Activated CD4-positive, CD25-positive, alpha-beta regulatory T cell treated with anti-CD3 and anti-CD28 coated beads, Interleukin-2, amount 50 U/mL, for 72 hours (primary cell): ENCODE results near the gene CAPN3.

Experiments
- DNase-seq: peaks from one replicate; pipeline ENCODE4 v3.0.0; 2021

CAPN3 gene

DNA sequence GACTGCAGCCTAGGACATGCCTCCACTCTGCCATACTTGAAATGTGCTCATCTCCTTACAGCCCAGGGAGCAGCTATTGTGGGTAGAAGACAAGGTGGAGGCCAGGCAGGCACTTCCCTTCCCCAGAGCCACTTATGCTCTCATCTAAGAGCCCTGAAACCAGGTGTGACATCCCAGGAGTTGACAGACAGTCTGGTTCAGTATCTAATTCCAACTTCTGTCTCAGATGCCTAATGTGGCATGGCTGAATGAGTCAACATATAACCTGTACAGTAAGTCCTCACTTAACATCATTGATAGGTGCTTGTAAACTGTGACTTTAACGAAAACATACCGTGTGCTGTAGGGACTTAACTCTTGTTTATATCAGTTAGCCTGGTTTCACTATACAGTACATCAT, 1.2 kb upstream of the CAPN3 start:
- DNase-seq = no peak

DNA sequence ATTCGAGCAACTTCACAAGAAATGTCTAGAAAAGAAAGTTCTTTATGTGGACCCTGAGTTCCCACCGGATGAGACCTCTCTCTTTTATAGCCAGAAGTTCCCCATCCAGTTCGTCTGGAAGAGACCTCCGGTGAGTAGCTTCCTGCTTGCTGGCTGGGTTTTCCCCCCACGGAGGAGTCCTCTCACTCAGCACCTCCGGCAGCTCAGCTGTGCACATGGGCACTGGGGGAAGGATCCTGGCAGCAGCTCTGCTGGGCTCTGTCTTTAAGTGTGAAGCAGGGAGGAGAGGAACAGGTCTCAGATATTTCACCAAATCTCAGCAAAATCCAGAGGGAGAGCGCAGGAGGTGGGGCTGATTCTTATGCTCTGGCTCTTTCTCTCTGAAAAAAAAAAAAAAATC, 684 bp downstream of the CAPN3 start:
- DNase-seq = no peak

DNA sequence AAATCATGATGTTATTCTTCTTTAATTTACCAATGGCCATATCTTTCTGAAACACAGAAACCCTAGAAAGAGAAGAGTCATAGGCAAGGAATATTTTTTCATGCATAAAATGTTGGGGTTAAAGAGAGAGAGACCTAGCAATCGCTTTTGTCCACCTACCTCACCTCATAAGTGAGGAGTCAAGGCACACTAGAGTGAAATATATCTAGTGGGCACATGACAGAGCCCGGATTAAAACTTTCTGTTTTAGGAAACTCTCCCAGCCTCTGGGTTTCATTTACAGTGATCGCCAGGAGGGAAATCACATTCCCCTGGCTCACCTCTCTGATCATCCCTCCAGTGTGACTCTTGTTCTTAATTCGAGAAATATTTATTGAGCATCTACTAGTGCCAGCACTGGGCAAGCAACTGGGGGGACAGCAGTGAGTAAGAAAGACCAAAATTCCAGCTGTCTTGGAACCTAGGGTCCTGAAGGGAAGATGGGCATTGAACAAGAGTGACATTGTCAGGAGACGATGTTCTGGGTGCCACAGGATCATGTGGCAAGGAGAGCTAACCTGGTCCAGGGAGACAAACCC, 1.3 kb downstream of the CAPN3 start:
- DNase-seq = no peak

DNA sequence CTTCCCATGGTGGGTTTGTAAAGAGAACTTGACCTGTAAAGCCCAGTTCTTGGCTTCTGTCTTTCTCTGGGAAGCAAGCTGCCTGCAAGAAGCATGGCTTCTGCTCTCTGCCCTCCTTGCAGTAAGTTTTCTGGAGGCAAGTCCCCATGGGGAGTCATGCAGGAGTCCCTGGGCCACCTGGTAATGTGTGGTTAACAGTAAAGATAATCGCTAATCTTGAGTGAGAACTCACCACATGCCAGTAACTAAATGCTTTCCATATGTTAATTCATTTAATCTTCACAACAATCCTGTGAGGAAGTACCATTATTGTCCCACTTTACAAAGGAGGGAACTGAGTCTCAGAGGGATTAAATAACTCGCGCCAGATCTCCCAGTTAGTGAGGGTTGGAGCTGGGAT, 4.2 kb downstream of the CAPN3 start:
- no peak for DNase-seq

DNA sequence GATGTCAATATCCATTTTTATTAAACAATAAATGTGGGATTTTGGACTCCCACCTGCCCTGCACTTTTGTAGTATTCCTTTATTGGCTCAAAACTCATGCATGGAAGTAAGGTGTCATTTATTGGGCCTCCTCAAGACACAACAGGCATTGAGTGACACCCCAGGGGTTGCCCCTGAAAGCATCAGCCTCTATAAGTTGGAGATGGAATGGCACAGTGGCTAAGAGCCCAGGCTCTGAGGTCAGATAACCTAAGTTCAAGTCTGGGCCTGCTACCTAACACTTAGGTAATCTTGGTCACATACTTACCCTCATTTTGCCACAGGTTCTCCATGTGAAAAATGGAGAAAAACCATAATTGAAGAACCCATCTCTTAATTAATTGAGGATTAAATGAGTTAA, 4.6 kb downstream of the CAPN3 start:
- DNase-seq = no peak

DNA sequence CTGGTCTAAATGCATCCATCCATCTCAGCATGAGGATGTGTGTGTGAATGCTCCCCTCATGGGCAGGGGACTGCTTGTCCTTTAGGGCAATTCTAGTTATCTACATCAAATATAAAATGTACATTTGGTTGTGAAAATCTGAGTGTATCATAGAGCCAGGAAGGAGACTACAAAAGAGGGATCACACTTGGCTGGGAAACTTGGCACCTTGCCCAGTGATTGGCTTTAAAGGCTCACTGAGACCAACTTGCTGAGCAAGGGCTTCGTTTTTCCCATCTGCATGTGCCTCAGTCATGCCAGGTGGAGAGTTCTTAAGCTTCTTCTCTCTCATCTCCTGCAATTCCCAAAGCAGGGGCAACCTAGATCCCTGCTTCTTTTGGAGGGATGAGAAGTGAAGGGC, 5.2 kb downstream of the CAPN3 start:
- no peak for DNase-seq

DNA sequence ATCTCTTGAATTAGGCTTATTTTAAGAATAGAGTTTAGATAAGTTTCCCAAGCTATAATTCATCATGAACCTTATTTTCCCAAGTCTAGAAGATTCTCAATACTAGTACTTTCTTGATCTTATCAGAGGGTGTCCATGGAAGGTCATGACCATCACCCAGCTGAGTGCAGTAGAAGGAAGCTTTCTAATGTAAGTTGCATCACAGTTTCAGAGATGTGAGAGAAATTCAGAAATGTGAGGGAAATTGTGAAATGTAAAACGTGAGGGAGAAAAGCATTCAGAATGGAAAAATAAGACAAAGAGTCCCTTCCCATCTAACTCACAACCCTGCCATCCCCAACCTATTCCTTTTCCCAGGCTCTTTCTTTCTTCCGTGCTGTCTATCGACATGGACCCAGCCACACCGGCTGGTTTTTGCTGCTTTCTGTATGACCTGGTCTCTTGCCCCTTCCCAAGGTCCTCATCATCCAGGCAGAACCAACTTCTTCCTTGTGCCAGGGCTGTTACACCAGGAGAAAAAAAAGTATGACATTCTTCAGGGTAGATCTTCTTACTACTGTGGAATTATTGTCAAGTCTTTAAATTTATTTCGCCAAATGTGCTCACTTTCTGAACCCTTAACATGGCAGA, 6.7 kb downstream of the CAPN3 start:
- no peak for DNase-seq

DNA sequence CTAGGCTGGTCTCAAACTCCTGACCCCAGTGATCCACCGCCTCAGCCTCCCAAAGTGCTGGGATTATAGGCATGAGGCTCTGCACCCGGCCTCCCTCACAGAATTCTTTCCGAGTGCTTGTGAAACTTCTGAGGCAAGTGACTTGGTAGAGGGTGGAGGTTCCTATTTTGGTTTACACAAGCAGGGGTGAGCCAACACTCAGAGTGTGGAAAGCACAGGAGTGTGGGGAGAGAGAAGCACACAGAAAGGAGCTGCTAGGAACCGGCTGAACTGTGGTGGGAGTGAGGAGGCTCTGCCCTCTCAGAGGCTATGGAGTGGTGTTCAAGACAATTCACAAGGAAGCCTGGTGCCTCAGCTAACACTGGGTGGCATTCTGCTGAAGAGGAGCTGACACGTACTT, 7.7 kb downstream of the CAPN3 start:
- no peak for DNase-seq

DNA sequence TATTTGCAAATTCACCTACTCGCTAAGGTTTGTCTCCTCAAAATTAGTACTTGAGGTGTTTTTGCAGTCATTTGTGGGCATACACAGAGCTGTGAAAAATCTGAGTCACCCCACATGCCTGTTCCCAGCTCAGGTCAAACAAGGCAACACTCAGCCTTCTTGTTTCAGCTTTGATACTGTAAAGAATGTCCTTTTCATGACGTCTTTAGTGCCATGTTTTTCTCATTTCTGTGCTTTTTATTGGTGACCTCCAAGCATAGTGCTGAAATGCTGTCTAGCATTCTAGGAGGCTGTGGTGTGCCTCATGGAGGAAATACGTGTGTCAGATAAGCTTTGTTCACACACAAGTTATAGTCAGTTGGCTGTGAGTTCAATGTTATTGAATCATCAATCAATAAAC, 8.8 kb downstream of the CAPN3 start:
- no peak for DNase-seq

DNA sequence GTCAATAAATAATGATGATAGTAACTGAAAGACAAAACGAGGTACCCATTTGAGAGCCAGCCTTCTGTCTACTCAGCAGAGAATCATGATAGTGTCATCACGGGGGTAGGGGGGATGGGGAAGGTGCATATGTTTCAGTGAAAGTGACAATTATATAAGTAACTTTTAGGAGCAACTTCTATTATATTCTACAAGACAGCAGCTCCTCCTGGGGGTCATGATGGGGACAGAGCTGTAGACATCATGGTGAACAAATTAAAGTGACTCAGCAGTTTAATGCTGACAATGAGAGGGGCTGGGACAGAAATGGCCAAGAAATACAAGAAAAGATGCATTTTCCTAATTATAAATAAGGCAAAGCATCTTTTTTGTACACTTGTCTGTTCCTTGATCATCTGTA, 11.8 kb downstream of the CAPN3 start:
- no peak for DNase-seq

DNA sequence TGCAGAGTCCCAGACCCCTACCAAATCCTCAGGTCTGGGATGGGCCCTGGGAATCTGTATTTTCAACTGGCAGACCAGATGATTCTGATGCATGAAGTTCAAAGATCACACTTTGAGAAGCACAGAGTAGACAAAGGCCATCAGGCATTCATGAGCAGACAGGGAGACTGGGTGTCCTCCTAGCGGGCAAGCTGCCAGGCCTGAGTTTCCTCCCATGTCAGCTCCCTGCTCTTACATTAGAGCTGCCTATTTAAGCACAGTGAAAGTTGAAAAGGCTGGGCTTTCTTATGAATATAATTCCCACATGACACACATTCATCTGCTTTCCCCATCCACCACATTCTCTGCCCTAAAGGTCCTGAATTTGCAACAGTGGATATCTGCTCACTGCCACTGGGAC, 14.0 kb downstream of the CAPN3 start:
- no peak for DNase-seq

DNA sequence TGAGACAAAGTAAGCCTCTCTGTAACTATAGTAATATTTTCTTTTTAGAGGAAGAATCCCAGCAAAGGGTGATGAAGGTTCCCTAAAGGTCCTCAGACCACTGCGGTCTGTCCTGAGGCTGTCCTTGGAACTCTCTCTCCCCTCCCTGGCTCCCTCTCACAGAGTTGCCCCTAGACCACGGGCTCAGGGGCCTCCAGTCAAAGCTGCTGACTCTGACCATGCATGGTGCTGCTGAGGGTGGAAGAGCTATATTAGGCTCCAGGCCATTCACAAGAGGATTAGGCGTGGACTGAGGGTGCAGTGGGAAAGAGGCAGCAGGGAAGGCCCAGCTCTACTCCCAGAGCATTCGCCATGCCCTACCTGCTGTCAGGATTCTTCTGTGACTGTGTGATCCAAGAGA, 14.6 kb downstream of the CAPN3 start:
- DNase-seq = no peak

DNA sequence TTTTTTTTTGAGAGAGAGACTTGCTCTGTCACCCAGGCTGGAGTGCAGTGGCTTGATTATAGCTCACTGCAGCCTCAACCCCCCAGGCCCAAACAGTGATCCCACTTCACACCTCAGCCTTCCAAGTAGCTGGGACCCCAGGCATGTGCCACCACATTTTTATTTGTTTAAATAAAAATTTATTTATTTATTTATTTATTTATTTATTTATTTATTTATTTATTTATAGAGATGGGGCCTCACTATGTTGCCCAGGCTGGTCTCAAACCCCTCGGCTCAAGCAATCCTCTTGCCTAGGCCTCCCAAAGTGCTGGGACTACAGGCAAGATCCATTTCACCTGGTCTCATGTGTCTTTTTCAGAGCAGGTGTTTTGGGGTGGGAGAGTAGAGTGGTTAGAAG, 15.5 kb downstream of the CAPN3 start:
- no peak for DNase-seq

DNA sequence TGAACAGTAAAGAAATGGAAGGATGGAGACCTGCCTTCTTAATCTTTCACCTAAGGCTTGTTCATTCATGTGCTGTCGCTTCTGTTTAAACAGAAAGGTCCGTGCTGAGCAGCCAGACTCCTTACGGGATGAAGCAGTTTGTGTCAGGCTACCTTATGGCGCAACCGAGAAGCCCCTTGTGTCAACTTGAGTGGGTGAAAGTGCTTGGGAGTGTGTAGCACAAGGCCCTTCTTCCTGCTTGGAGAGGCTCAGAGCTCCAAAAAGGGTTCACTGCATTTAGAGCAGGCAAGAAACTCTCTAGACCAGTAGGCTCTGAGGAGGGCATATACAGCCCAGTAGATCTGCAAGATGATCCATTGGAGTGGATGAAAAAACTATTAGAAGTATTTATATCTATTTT, 16.0 kb downstream of the CAPN3 start:
- DNase-seq = no peak

DNA sequence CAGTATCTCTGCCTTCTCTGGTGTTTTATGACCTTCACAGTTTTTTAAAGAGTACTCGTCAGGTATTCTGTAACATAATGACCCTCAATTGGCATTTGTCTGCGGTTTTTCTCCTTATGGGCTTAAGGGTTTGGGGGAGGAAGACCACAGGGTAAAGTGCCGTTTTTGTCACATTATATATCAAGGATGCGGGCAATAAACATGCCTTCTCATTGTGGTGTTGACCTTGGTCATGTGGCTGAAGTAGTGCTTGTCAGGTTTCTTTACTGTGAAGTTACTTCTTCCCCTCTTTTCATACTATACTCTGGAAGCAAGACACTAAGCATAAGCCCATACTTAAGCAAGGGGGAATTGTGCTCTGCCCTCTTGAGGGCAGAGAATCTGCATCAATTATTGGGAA, 16.6 kb downstream of the CAPN3 start:
- no peak for DNase-seq

DNA sequence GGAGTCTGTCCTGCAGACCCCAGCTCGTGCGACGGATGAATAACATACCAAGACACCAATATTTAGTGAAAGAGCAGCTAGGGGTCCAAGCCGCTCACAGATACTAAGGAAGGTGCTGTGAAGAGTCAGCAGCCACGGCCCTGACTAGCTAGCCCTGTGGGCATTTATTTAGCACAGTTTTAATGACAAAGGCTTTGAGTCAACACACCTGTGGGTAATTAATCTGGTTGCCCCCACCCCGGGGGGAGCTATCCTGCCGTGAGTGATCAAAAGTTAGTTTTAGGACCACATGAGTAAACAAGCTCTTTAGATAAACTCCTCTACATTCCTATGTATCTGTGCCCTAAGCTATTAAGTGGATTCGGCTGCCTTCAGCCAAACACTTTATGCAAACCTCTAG, 18.7 kb downstream of the CAPN3 start:
- DNase-seq = no peak

DNA sequence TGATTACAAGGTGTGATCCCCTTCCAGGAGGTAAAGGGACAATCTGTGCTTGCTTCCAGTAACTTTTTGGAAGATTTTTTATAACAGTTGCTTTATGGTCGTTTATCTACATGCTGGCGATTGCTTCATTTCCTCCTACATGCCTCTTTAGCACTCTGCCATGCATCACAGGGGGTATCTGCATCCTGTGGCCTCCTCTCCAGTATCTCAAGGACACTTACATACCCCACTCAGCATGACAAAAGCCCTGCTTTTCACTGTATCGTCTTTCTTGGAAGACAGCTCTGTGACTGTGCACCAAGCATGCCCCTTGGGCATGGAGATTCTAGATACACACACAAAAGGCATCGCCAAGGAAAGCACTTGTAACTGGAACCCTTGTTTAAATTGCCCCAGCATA, 25.3 kb downstream of the CAPN3 start:
- no peak for DNase-seq

DNA sequence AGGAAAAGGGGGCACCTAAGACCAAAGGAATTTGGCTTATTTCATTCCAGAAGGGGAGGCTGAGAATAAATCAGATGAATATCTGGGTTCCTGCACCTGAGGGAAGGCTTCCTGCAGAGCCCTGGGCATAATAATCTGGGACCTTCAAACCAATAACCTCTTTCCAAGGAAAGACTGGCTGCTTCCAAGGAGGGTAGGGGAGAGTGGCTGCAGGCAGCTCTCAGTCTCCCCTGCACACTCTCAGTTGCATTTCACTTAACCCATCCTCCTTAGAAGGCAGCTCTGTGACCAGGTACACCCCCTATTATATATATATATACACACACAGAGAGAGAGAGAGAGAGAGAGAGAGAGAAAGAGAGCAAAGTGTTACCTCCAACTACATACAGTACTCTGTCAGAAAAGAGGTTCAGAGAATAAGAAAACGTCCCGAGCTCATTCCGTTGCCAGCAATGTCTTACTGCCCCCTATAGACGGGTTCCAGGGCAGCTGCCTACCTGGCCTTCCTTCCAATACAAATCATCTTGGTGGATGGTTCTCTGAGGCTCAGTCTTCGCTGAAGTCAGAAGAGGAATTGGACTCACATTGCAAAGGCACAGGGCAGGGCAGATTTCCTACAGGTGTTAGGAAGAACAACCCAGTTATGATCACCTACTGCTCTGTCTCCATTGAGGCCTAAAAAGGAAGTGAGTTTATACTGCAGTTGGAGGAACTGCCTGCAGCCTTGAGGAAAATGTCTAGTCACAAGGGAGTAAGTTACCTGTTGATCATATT, 26.1 kb downstream of the CAPN3 start:
- no peak for DNase-seq

DNA sequence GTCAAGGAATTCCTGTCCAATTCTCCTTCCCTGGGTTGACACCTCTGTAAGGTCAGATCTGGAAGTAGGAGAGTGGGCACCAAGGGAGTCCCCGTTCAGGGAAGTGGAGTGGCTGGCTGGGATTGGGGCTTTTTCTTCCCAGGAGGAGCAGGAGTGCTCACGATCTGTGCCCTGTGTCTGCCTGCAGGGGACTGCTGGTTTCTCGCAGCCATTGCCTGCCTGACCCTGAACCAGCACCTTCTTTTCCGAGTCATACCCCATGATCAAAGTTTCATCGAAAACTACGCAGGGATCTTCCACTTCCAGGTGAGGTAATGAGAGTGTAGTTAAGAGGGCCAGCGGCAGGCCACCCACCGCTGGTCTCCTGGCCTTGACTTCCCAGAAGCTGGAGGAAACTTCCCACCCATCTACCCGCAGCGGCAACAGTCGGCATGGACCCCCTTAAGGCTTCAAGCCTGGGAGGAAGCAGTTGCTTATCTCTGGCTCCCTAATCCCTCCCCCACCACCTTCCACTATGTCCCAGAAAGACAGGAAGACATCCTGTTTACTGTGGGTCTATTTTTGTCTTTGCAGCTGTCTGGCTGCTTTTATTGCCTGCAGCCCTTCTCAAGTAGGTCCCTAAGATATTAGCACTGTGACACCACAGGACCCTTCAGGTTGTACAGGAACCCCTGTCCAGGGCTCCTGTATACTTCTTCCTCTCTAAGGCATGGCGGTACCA, 26.8 kb downstream of the CAPN3 start:
- DNase-seq = no peak

DNA sequence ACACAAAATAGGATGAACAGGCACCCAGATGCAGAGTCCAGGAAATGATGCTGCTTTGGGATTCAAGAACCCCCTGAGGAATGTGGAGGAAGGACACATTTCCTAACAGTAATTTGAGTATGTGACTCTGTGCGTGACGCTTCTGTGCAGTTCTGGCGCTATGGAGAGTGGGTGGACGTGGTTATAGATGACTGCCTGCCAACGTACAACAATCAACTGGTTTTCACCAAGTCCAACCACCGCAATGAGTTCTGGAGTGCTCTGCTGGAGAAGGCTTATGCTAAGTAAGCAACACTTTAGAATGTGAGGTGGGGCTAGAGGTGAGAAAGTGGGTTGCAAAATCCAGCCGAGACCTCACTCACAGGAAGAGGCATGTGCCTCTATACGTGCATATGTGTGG, 28.3 kb downstream of the CAPN3 start:
- no peak for DNase-seq

DNA sequence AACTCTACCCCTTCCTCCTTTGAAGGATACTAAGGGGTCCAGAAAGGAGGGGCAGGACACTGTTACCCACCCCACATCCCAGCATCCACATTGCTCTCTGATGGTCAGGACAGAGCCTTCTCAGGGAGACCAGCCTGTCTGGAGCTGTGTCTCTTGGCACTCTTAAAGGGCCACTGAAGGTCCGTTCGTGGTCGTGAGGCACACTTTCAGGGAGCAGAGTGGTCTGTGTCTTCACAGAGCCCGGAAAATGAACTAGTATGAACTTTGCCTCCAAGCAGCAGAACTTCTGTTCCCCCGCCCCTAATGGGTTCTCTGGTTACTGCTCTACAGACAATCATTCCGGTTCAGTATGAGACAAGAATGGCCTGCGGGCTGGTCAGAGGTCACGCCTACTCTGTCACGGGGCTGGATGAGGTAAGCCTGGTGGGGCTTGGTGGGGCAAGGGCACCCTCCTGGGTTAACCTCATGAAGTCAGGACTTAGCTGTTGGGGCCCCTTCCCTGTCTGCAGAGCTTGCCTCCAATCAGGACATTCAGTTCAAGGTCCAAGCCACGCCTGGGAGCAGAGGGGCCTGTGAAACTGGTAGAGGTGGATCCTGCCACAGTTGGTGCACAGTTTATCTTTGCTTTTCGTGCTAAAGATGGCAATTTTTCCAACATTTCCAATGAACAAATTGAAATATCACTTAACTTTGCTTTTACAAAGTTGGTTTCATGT, 33.2 kb downstream of the CAPN3 start:
- no peak for DNase-seq

DNA sequence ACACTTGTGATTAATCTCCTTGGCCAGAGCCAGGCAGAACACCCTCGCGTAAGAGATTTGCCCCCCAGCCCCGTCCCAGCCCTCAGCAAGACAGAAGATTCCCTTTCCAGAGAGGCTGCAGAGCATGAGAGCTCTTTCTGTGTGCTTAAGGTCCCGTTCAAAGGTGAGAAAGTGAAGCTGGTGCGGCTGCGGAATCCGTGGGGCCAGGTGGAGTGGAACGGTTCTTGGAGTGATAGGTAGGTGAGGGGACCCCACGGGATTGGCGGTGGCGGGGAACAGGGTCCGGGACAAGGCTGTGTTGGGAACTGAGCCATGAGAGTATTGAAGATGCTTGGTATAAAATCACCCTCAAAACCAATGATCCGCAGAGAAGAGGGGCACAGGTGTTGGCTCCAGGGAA, 34.8 kb downstream of the CAPN3 start:
- no peak for DNase-seq

DNA sequence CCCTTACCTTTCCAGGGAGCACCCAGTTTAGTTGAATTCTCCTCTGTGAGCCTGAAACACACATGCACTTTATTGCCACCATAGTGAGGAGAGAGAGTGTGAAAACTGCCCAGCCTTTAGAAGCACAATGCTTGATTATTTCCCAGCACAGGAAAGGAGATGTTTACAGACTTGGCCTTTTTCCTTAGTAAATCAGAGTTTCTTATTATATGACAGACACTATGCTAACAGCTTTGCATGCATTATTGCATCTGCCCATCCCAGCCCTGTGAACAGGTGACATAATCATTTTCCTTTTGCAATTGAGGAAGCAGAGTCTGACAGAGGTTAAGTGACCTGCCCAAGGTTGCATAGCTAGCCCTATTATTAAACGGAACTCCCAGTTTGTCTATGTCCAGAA, 36.5 kb downstream of the CAPN3 start:
- no peak for DNase-seq
